GM23248 (cell line): ENCODE results near the gene NSUN7. TPM values are rescaled to one million over a fixed set of nuclear protein-coding genes. Genes with fewer than 3 reads are reported as not detected.

Experiments used
- DNase-seq: peaks from one replicate; pipeline ENCODE4 v3.0.0-alpha.2; 2015
- H2AFZ ChIP-seq: fragments of 200-600 bp; sonication (generic); 2 replicates; pipeline ENCODE4 v1.6.1; 2016; ENCODE audit warnings: antibody characterized with exemption
- H3F3A ChIP-seq: fragments of 200-600 bp; sonication (generic); 2 replicates; pipeline ENCODE4 v1.6.1; 2016; ENCODE audit warnings: mild to moderate bottlenecking, antibody characterized with exemption, mixed run types; ENCODE audit not compliant: insufficient read depth
- H3K27ac ChIP-seq: fragments of 200-600 bp; sonication (generic); 2 replicates; pipeline ENCODE4 v1.5.1; 2016; ENCODE audit warnings: mild to moderate bottlenecking
- H3K27me3 ChIP-seq: fragments of 200-600 bp; sonication (generic); replicated peaks from 2 replicates; pipeline ENCODE4 v1.6.1; 2016; ENCODE audit warnings: mild to moderate bottlenecking; ENCODE audit not compliant: insufficient read depth
- H3K36me3 ChIP-seq: fragments of 200-600 bp; sonication (generic); 2 replicates; pipeline ENCODE4 v1.6.1; 2016; ENCODE audit warnings: low read depth, mild to moderate bottlenecking
- H3K4me1 ChIP-seq: fragments of 200-600 bp; sonication (generic); 2 replicates; pipeline ENCODE4 v1.6.1; 2016; ENCODE audit warnings: mild to moderate bottlenecking; ENCODE audit not compliant: insufficient read depth
- H3K4me2 ChIP-seq: fragments of 200-600 bp; sonication (generic); one replicate; pipeline ENCODE4 v1.6.1; 2016; ENCODE audit warnings: mild to moderate bottlenecking; ENCODE audit not compliant: unreplicated experiment
- H3K4me3 ChIP-seq: fragments of 200-600 bp; sonication (generic); 2 replicates; pipeline ENCODE4 v1.5.1; 2016; ENCODE audit warnings: mild to moderate bottlenecking
- H3K79me2 ChIP-seq: fragments of 200-600 bp; sonication (generic); 2 replicates; pipeline ENCODE4 v1.6.1; 2016; ENCODE audit warnings: mild to moderate bottlenecking; ENCODE audit not compliant: insufficient read depth
- H3K9ac ChIP-seq: fragments of 200-600 bp; sonication (generic); 2 replicates; pipeline ENCODE4 v1.6.1; 2016; ENCODE audit warnings: mild to moderate bottlenecking
- H3K9me2 ChIP-seq: fragments of 200-600 bp; sonication (generic); 2 replicates; pipeline ENCODE4 v1.6.1; 2016; ENCODE audit warnings: mixed run types, mild to moderate bottlenecking, moderate library complexity; ENCODE audit not compliant: insufficient read depth
- H3K9me3 ChIP-seq: fragments of 200-600 bp; sonication (generic); one replicate; pipeline ENCODE4 v1.6.1; 2017; ENCODE audit warnings: low read depth
- H4K20me1 ChIP-seq: fragments of 200-600 bp; sonication (generic); 2 replicates; pipeline ENCODE4 v1.6.0; 2016; ENCODE audit not compliant: insufficient read depth
- EZH2 ChIP-seq: fragments of 200-600 bp; sonication (generic); IDR thresholded peaks from 2 replicates; pipeline ENCODE4 v1.6.1; 2018; ENCODE audit warnings: antibody characterized with exemption, mild to moderate bottlenecking; ENCODE audit not compliant: insufficient read depth, poor library complexity, severe bottlenecking
- EZH2phosphoT487 ChIP-seq: fragments of 200-600 bp; sonication (generic); IDR thresholded peaks from 2 replicates; pipeline ENCODE4 v1.6.1; 2018; ENCODE audit warnings: antibody characterized with exemption, moderate library complexity, mild to moderate bottlenecking, low read depth; ENCODE audit not compliant: insufficient read depth
- WGBS, 2 experiments: methylation state at CpG; one replicate each; pipeline ENCODE4 v1.1.6; 2015 to 2017; ENCODE audit warnings: low lambda C conversion rate in 2 of 2, low coverage in 1 of 2; ENCODE audit errors: missing lambda C conversion rate in 2 of 2; 5-methylcytosine and 5-hydroxymethylcytosine counted together
- in situ Hi-C: fragments of 300-500 bp; cut with MboI; formaldehyde crosslinking; loops from 2 replicates; pipeline ENCODE4 v1.15.0; 2020
- polyA plus RNA-seq: library from polyadenylated mRNA; unstranded; fragments of >200 nt; fragmentation: Nextera tagmentation; extraction: Ambion mirVana; gene quantifications from 2 replicates; pipeline ENCODE4 v1.2.1, GENCODE V29; 2016
- total RNA-seq: library from RNA; depleted of rRNA; stranded (reverse); fragments of >200 nt; shearing (Covaris generic); gene quantifications from 2 replicates; pipeline ENCODE4 v1.2.3, GENCODE V29; 2014

The NSUN7 gene
- total and polyA plus RNA-seq, 2 experiments from 2014 or later = 0.05 TPM; not detected in 1

DNA sequence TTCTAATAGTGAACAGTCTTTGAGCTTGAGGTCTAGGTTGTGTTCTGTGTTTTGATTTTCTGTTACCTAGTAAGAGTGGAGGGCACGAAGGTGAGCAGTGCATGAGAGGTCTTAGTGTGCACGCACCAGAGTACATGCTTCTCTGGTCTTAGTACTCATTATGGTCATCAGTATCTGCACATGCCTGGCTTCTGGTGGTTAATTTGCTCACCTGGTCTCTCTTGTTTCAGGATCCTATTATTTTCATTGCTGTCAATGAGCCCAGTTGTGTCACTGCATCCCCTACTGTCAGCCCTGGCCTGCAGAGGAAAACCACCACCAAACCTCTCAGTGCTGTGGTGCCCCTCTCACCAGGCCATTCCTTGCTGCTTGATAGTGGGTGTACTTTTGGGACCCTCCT is 54.8 kb downstream of the NSUN7 start:
- TF ChIP-seq EZH2phosphoT487 (no peak), EZH2 (no peak)
- 67 to 81% methylated on average over 2 of the region's 2 CpGs for WGBS, 2 experiments

DNA sequence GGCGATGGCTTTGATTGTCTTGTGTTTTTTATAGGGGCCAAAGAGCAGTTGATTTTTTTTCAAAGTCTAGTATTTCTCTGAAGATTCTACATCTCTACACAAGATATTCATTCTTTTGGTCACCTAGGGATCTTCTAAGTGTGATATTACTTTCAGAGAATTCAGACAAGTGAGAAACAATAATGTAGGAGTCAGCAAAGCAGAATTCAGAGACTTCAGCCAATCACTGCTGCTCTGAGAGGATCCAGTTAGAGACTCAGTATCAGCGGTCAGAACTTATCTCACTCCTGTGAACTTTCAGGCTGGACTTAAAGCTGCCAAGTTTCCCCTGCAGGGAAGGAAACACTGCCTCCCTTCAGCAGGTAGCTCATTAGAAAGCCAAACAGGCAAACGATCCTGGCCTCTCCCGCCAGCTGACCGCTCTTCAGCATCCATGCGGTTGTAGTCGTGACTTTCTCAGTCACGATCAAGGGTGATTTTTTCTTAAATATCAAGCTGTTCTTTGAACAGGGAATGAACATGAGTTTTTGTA is 59.2 kb downstream of the NSUN7 start:
- H3K9ac ChIP-seq = no peak overlapping the region
- H3K9me2 ChIP-seq = no peaks in the 10 kb centered on the region
- H3K27me3 ChIP-seq = no peaks in the 10 kb centered on the region
- WGBS, 2 experiments = 85% methylated on average over 8 of the region's 8 CpGs
- H3K4me2 ChIP-seq = no peak overlapping the region
- no peak for DNase-seq
- no peaks in the 10 kb centered on the region; the same call in 1 of the 2 replicates for H3K4me1 ChIP-seq
- no peaks in the 10 kb centered on the region; the same call in 1 of the 2 replicates for H3K36me3 ChIP-seq
- H3K79me2 ChIP-seq = no peaks in the 10 kb centered on the region
- H3K9me3 ChIP-seq = no peaks in the 10 kb centered on the region
- no peak overlapping the region for H3K4me3 ChIP-seq
- TF ChIP-seq EZH2phosphoT487 (no peak), EZH2 (no peak)
- no peaks in the 10 kb centered on the region for H4K20me1 ChIP-seq
- in situ Hi-C loops = no loop called here
- no peaks in the 10 kb centered on the region; the same call in 1 of the 2 replicates for H3F3A ChIP-seq
- H2AFZ ChIP-seq = no peak overlapping the region
- H3K27ac ChIP-seq = no peak overlapping the region

More for the DNA sequence above, 54.8 kb downstream of the NSUN7 start:
- no peaks in the 10 kb centered on the region; the same call in 1 of the 2 replicates for H3F3A ChIP-seq
- in situ Hi-C loops = no loop called here
- H3K4me1 ChIP-seq = no peaks in the 10 kb centered on the region
- H3K4me3 ChIP-seq = no peak overlapping the region
- no peaks in the 10 kb centered on the region for H3K9me3 ChIP-seq
- H3K9me2 ChIP-seq = no peaks in the 10 kb centered on the region
- no peaks in the 10 kb centered on the region for H4K20me1 ChIP-seq
- no peak overlapping the region for H3K4me2 ChIP-seq
- H2AFZ ChIP-seq = no peak overlapping the region
- H3K79me2 ChIP-seq = no peaks in the 10 kb centered on the region
- no peak for DNase-seq
- no peak overlapping the region for H3K9ac ChIP-seq
- no peak overlapping the region for H3K27ac ChIP-seq
- H3K27me3 ChIP-seq = no peaks in the 10 kb centered on the region
- no peaks in the 10 kb centered on the region for H3K36me3 ChIP-seq

DNA sequence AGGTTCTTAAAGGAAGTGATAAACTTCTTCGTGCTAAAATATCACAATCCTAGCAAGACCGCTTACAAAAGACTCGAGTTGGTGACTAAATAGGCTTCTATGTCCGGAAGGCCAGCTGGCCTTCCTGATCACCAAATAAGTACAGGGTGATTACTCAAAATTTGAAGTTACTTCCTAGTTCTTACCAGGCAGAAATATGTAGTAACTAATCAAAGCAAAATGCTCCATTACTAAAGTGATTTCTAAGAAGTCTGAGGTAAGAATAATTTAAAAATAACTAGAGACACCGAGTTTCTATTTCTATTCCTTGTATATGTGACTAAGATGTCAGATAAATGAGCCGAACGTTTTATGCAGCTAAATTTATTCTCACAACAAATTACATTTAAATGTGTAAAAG is 62.2 kb downstream of the NSUN7 start:
- H4K20me1 ChIP-seq = no peaks in the 10 kb centered on the region
- no peaks in the 10 kb centered on the region for H3K9me3 ChIP-seq
- H3K36me3 ChIP-seq = peaks cover 16% of the 10 kb centered on the region; the same call in 1 of the 2 replicates
- no peaks in the 10 kb centered on the region; the same call in 1 of the 2 replicates for H3F3A ChIP-seq
- no peaks in the 10 kb centered on the region for H3K9me2 ChIP-seq
- WGBS, 2 experiments = 64 to 65% methylated on average over 7 of the region's 7 CpGs
- no peaks in the 10 kb centered on the region for H3K79me2 ChIP-seq
- H2AFZ ChIP-seq = no peak overlapping the region
- peak overlapping the region; percentile 33 for H3K27ac ChIP-seq
- peak; percentile 38 for DNase-seq
- peaks cover 7% of the 10 kb centered on the region; the same call in 1 of the 2 replicates for H3K4me1 ChIP-seq
- H3K27me3 ChIP-seq = no peaks in the 10 kb centered on the region
- in situ Hi-C loops = no loop called here
- H3K4me3 ChIP-seq = no peak overlapping the region
- TF ChIP-seq EZH2phosphoT487 (no peak), EZH2 (no peak)
- H3K9ac ChIP-seq = no peak overlapping the region
- H3K4me2 ChIP-seq = no peak overlapping the region

DNA sequence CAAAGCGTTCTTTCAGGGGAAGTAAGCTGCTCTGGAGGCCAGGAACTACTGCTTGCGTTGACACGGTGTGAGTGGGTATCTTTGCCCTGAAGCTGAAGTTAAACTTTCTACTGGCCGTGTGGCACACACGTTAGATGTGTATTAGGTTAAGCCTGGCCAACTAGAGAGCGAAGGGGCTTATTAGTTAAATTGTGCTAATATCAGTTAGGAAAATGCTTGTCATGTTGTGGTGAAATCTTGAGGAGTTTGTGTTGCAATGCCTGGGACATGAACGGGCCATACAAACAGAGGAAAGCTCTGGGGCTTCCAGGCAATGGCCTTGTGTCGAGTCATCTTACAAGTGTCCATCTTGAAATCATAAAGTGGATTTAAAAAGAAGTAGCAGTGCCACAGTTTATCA is 62.6 kb downstream of the NSUN7 start:
- 85 to 86% methylated on average over 8 of the region's 8 CpGs for WGBS, 2 experiments
- no peaks in the 10 kb centered on the region; the same call in 1 of the 2 replicates for H3F3A ChIP-seq
- no peak overlapping the region for H2AFZ ChIP-seq
- in situ Hi-C loops = no loop called here
- no peak overlapping the region for H3K9ac ChIP-seq
- H3K27me3 ChIP-seq = no peaks in the 10 kb centered on the region
- DNase-seq = peak; percentile 37
- no peaks in the 10 kb centered on the region for H3K9me3 ChIP-seq
- peaks cover 8% of the 10 kb centered on the region; the same call in 1 of the 2 replicates for H3K4me1 ChIP-seq
- H3K27ac ChIP-seq = peak overlapping the region; percentile 33
- no peak overlapping the region for H3K4me2 ChIP-seq
- no peaks in the 10 kb centered on the region for H4K20me1 ChIP-seq
- H3K9me2 ChIP-seq = no peaks in the 10 kb centered on the region
- peaks cover 16% of the 10 kb centered on the region; the same call in 1 of the 2 replicates for H3K36me3 ChIP-seq
- no peaks in the 10 kb centered on the region for H3K79me2 ChIP-seq
- no peak for TF ChIP-seq EZH2phosphoT487
- no peak for TF ChIP-seq EZH2
- no peak overlapping the region for H3K4me3 ChIP-seq
